Measurements from ENCODE around the gene RPS21. TPM values are rescaled to one million over a fixed set of nuclear protein-coding genes. Genes with fewer than 3 reads are reported as not detected.

RPS21 gene
- total RNA-seq, 4 donors from 2014 or later: 1,371 to 3,195 (median 1,826) TPM

GRCh38 chr20:62392621-62393334, 5.9 kb downstream of the RPS21 start:
- no peaks in the 10 kb centered on the region for H3K27me3 ChIP-seq
- DNase-seq (ENCODE audit: low spot score in 2 of 2): no peak
- WGBS, 2 donors: 81 to 91% methylated on average over 7 to 19 of the region's 21 CpGs
- TF ChIP-seq CTCF (IDR thresholded peaks at IDR 0.05) (no peak), EP300 (IDR thresholded peaks at IDR 0.05) (no peak), POLR2A (IDR thresholded peaks at IDR 0.05) (no peak)
- peaks cover 0 to 15% (median 6%) of the 10 kb centered on the region in 4 donors for H3K4me1 ChIP-seq
- H3K4me3 ChIP-seq: no peak overlapping the region
- H3K36me3 ChIP-seq: peaks cover 0 to 92% (median 3%) of the 10 kb centered on the region in 3 donors
- no peaks in the 10 kb centered on the region for H3K9me3 ChIP-seq
- no peak overlapping the region for H3K27ac ChIP-seq

GRCh38 chr20:62393335-62393665, 6.4 kb downstream of the RPS21 start:
- Histone ChIP-seq H3K27ac (no peak overlapping the region), H3K9me3 (no peaks in the 10 kb centered on the region), H3K27me3 (no peaks in the 10 kb centered on the region), H3K4me3 (no peak overlapping the region), H3K4me1 (peaks cover 0 to 10% (median under 1%) of the 10 kb centered on the region in 4 donors), H3K36me3 (peaks cover 0 to 89% (median 3%) of the 10 kb centered on the region in 3 donors)
- 72 to 84% methylated on average over 9 to 12 of the region's 12 CpGs for WGBS, 2 donors
- TF ChIP-seq EP300 (IDR thresholded peaks at IDR 0.05) (no peak), POLR2A (IDR thresholded peaks at IDR 0.05) (no peak)
- no peak for DNase-seq (ENCODE audit: low spot score in 2 of 2)

- H3K4me1 ChIP-seq: peaks cover 0 to 8% (median 0%) of the 10 kb centered on the region in 4 donors
- H3K9me3 ChIP-seq: no peaks in the 10 kb centered on the region
- TF ChIP-seq EP300 (IDR thresholded peaks at IDR 0.05) (no peak), CTCF (IDR thresholded peaks at IDR 0.05) (no peak)
- H3K27ac ChIP-seq: no peak overlapping the region
- H3K27me3 ChIP-seq: no peaks in the 10 kb centered on the region
- DNase-seq (ENCODE audit: low spot score in 2 of 2): no peak
- no peak overlapping the region for H3K4me3 ChIP-seq
- 86 to 91% methylated on average over 20 to 24 of the region's 24 CpGs for WGBS, 2 donors
- peaks cover 0 to 83% (median 3%) of the 10 kb centered on the region in 3 donors for H3K36me3 ChIP-seq
Measured at GRCh38 chr20:62393830-62394229, 6.9 kb downstream of the RPS21 start.

GRCh38 chr20:62394248-62395245, 7.6 kb downstream of the RPS21 start:
- Histone ChIP-seq H3K27ac (no peak overlapping the region), H3K36me3 (peaks cover 0 to 76% (median 3%) of the 10 kb centered on the region in 3 donors), H3K4me3 (no peak overlapping the region), H3K9me3 (no peaks in the 10 kb centered on the region), H3K4me1 (peaks cover 0 to 2% (median 0%) of the 10 kb centered on the region in 4 donors), H3K27me3 (no peaks in the 10 kb centered on the region)
- no peak for DNase-seq (ENCODE audit: low spot score in 2 of 2)
- TF ChIP-seq CTCF (IDR thresholded peaks at IDR 0.05) (no peak), EP300 (IDR thresholded peaks at IDR 0.05) (no peak)
- 88 to 95% methylated on average over 24 to 32 of the region's 44 CpGs for WGBS, 2 donors

- TF ChIP-seq CTCF (IDR thresholded peaks at IDR 0.05) (no peak), POLR2A (IDR thresholded peaks at IDR 0.05) (no peak), EP300 (IDR thresholded peaks at IDR 0.05) (no peak)
- Histone ChIP-seq H3K4me1 (no peaks in the 10 kb centered on the region), H3K9me3 (no peaks in the 10 kb centered on the region), H3K27me3 (no peaks in the 10 kb centered on the region), H3K36me3 (peaks cover 0 to 73% (median 3%) of the 10 kb centered on the region in 3 donors), H3K27ac (no peak overlapping the region), H3K4me3 (no peak overlapping the region)
- WGBS, 2 donors: 87 to 91% methylated on average over 18 to 19 of the region's 27 CpGs
- no peak for DNase-seq (ENCODE audit: low spot score in 2 of 2)
Measured at GRCh38 chr20:62395311-62396242, 8.7 kb downstream of the RPS21 start.
